K562 (cell line): ENCODE measurements around the gene DOK3. TPM values are rescaled to one million over a fixed set of nuclear protein-coding genes. Genes with fewer than 3 reads are reported as not detected.

Experiments used
- ARHGAP35 ChIP-seq: fragments of 450-650 bp; IDR thresholded peaks from 2 replicates; pipeline ENCODE4 v1.6.1; 2018; ENCODE audit not compliant: partially characterized antibody
- ATF1 ChIP-seq, 2 experiments: fragments of 450-650 bp in 1 of 2; IDR thresholded peaks; 2 replicates each; pipeline ENCODE4 v1.6.1; 2016; ENCODE audit warnings: missing compliant biosample characterization in 1 of 2, missing genetic modification characterization in 1 of 2
- BCOR ChIP-seq: fragments of 450-650 bp; IDR thresholded peaks from 2 replicates; pipeline ENCODE4 v1.6.1; 2016
- CTBP1 ChIP-seq: fragments of 450-650 bp; IDR thresholded peaks from 2 replicates; pipeline ENCODE4 v1.6.1; 2016; ENCODE audit warnings: borderline replicate concordance
- FOXK2 ChIP-seq, 2 experiments: fragments of 450-650 bp; IDR thresholded peaks in 1 of 2; conservative IDR thresholded peaks in 1 of 2; 2 replicates each; pipeline ENCODE4 v1.6.1; 2016; ENCODE audit warnings: low read depth in 2 of 2, mild to moderate bottlenecking in 1 of 2
- HDAC1 ChIP-seq, 2 experiments: fragments of 450-650 bp; IDR thresholded peaks; 2 replicates each; pipeline ENCODE4 v1.6.1; 2016 to 2017; ENCODE audit warnings: inconsistent platforms in 1 of 2, mild to moderate bottlenecking in 1 of 2, moderate library complexity in 1 of 2
- IRF2 ChIP-seq: sonication (generic); formaldehyde crosslinking; IDR thresholded peaks from 2 replicates; pipeline ENCODE4 v1.8.1; 2022; ENCODE audit warnings: mild to moderate bottlenecking, missing genetic modification reagents
- KLF1 ChIP-seq: fragments of 450-650 bp; IDR thresholded peaks from 2 replicates; pipeline ENCODE4 v1.6.1; 2016; ENCODE audit warnings: missing genetic modification characterization, missing compliant biosample characterization
- PCBP2 ChIP-seq: fragments of 200-400 bp; formaldehyde crosslinking; IDR thresholded peaks from 2 replicates; pipeline ENCODE4 v1.6.1; 2018; ENCODE audit warnings: low read length, low read depth, mild to moderate bottlenecking, moderate library complexity; ENCODE audit not compliant: poor library complexity, severe bottlenecking
- ZNF212 ChIP-seq: fragments of 450-650 bp; formaldehyde crosslinking; IDR thresholded peaks from 2 replicates; pipeline ENCODE4 v1.4.0; 2020; ENCODE audit warnings: mild to moderate bottlenecking
- ZNF76 ChIP-seq: fragments of 250-450 bp; sonication (Bioruptor Pico); IDR thresholded peaks from 2 replicates; pipeline ENCODE4 v1.4.0; 2020; ENCODE audit warnings: mild to moderate bottlenecking, moderate library complexity, borderline replicate concordance
- ZNF77 ChIP-seq: fragments of 250-450 bp; sonication (Bioruptor Pico); IDR thresholded peaks from 2 replicates; pipeline ENCODE4 v1.5.0; 2020
- polyA plus RNA-seq, 8 experiments: library from polyadenylated mRNA; depleted of rRNA in 4 of 8; stranded (reverse) in 5 of 8; unstranded in 3 of 8; fragments of >200 nt; fragmentation: Nextera tagmentation in 2 of 8; fragmentation: Illumina TruSeq in 1 of 8; extraction: Ambion mirVana in 2 of 8; extraction: Trizol in 1 of 8; gene quantifications; 2 replicates each; pipeline versions ENCODE4 v1.2.1 to v1.2.3, GENCODE V29; 2011 to 2014; ENCODE audit warnings: inconsistent platforms in 1 of 8, missing spikeins in 1 of 8
- total RNA-seq, 7 experiments: library from RNA; depleted of rRNA in 6 of 7; stranded (reverse); fragments of >200 nt in 6 of 7; fragmentation: Illumina TruSeq in 2 of 7; extraction: Trizol in 2 of 7; gene quantifications; 2 replicates each; pipeline versions ENCODE4 v1.2.1 to v1.2.3, GENCODE V29; 2011 to 2021; ENCODE audit warnings: low replicate concordance in 1 of 7
- TF ChIP-seq, protein P1 (sequence below), 2 experiments: fragments of 450-650 bp in 1 of 2; IDR thresholded peaks; 2 replicates each; pipeline ENCODE4 v1.6.1; 2011 to 2017; ENCODE audit warnings: low read depth in 2 of 2, antibody characterized with exemption in 1 of 2, borderline replicate concordance in 1 of 2, low read length in 1 of 2, mild to moderate bottlenecking in 1 of 2, mixed read lengths in 1 of 2; ENCODE audit not compliant: control insufficient read depth in 1 of 2
- TF ChIP-seq, protein P2 (sequence below): fragments of 250-450 bp; sonication (Bioruptor Pico); IDR thresholded peaks from 2 replicates; pipeline ENCODE4 v1.9.0; 2021; ENCODE audit warnings: mild to moderate bottlenecking, inconsistent platforms
- TF ChIP-seq, protein P3 (sequence below): fragments of 150-350 bp; conservative IDR thresholded peaks from 2 replicates; pipeline ENCODE4 v1.6.1; 2014; ENCODE audit warnings: low read length
- TF ChIP-seq, protein P4 (sequence below): fragments of 250-450 bp; sonication (Bioruptor Pico); IDR thresholded peaks from 2 replicates; pipeline ENCODE4 v1.8.0; 2021; ENCODE audit warnings: moderate library complexity, mild to moderate bottlenecking, inconsistent platforms

Gene DOK3
- total and polyA plus RNA-seq, 9 of the 15 experiments (the other 6 are each of a cell fraction or from before 2014, with no cell fraction given) = 1.3 to 23.0 (median 8.0) TPM

GRCh38 chr5:177491429-177491945 lies 18.1 kb downstream of the DOK3 start (continued):
- TF ChIP-seq, protein P1, sequence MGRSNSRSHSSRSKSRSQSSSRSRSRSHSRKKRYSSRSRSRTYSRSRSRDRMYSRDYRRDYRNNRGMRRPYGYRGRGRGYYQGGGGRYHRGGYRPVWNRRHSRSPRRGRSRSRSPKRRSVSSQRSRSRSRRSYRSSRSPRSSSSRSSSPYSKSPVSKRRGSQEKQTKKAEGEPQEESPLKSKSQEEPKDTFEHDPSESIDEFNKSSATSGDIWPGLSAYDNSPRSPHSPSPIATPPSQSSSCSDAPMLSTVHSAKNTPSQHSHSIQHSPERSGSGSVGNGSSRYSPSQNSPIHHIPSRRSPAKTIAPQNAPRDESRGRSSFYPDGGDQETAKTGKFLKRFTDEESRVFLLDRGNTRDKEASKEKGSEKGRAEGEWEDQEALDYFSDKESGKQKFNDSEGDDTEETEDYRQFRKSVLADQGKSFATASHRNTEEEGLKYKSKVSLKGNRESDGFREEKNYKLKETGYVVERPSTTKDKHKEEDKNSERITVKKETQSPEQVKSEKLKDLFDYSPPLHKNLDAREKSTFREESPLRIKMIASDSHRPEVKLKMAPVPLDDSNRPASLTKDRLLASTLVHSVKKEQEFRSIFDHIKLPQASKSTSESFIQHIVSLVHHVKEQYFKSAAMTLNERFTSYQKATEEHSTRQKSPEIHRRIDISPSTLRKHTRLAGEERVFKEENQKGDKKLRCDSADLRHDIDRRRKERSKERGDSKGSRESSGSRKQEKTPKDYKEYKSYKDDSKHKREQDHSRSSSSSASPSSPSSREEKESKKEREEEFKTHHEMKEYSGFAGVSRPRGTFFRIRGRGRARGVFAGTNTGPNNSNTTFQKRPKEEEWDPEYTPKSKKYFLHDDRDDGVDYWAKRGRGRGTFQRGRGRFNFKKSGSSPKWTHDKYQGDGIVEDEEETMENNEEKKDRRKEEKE (IDR thresholded peaks at IDR 0.05; ENCODE audit: borderline replicate concordance in 1 of 2, control insufficient read depth in 1 of 2, low read depth in 2 of 2, low read length in 1 of 2) = peak in 1 of 2 experiments; percentile 72; a peak in 1 of 4 replicates
- no peak for TF ChIP-seq FOXK2 (conservative IDR thresholded peaks at IDR 0.05 in 1 of 2, IDR thresholded peaks at IDR 0.05 in 1 of 2; ENCODE audit: low read depth in 2 of 2)
- TF ChIP-seq ARHGAP35 = no peak
- TF ChIP-seq ATF1 (CRISPR knock-in tag; IDR thresholded peaks at IDR 0.05) = 0 out of 2 replicates have a peak, but pooled peaks have one; percentile 41
- peak; percentile 55 for TF ChIP-seq ATF1 (tag; IDR thresholded peaks at IDR 0.05)
- TF ChIP-seq, protein P2, sequence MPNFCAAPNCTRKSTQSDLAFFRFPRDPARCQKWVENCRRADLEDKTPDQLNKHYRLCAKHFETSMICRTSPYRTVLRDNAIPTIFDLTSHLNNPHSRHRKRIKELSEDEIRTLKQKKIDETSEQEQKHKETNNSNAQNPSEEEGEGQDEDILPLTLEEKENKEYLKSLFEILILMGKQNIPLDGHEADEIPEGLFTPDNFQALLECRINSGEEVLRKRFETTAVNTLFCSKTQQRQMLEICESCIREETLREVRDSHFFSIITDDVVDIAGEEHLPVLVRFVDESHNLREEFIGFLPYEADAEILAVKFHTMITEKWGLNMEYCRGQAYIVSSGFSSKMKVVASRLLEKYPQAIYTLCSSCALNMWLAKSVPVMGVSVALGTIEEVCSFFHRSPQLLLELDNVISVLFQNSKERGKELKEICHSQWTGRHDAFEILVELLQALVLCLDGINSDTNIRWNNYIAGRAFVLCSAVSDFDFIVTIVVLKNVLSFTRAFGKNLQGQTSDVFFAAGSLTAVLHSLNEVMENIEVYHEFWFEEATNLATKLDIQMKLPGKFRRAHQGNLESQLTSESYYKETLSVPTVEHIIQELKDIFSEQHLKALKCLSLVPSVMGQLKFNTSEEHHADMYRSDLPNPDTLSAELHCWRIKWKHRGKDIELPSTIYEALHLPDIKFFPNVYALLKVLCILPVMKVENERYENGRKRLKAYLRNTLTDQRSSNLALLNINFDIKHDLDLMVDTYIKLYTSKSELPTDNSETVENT = peak; percentile 50; the same call in 1 of the 2 replicates
- TF ChIP-seq CTBP1 = peak; percentile 86
- TF ChIP-seq BCOR = 0 out of 2 replicates have a peak, but pooled peaks have one; percentile 27
- TF ChIP-seq KLF1 = peak; percentile 95
- TF ChIP-seq ZNF77 (CRISPR knock-in tag) = no peak
- TF ChIP-seq, protein P3, sequence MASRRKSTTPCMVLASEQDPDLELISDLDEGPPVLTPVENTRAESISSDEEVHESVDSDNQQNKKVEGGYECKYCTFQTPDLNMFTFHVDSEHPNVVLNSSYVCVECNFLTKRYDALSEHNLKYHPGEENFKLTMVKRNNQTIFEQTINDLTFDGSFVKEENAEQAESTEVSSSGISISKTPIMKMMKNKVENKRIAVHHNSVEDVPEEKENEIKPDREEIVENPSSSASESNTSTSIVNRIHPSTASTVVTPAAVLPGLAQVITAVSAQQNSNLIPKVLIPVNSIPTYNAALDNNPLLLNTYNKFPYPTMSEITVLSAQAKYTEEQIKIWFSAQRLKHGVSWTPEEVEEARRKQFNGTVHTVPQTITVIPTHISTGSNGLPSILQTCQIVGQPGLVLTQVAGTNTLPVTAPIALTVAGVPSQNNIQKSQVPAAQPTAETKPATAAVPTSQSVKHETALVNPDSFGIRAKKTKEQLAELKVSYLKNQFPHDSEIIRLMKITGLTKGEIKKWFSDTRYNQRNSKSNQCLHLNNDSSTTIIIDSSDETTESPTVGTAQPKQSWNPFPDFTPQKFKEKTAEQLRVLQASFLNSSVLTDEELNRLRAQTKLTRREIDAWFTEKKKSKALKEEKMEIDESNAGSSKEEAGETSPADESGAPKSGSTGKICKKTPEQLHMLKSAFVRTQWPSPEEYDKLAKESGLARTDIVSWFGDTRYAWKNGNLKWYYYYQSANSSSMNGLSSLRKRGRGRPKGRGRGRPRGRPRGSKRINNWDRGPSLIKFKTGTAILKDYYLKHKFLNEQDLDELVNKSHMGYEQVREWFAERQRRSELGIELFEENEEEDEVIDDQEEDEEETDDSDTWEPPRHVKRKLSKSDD = no peak
- no peak for TF ChIP-seq IRF2 (CRISPR knock-in tag)
- TF ChIP-seq HDAC1 (IDR thresholded peaks at IDR 0.05) = peak in 1 of 2 experiments; percentile 51; a peak in 1 of 4 replicates
- TF ChIP-seq ZNF212 (CRISPR knock-in tag) = no peak
- peak; percentile 21 for TF ChIP-seq PCBP2
- TF ChIP-seq, protein P4, sequence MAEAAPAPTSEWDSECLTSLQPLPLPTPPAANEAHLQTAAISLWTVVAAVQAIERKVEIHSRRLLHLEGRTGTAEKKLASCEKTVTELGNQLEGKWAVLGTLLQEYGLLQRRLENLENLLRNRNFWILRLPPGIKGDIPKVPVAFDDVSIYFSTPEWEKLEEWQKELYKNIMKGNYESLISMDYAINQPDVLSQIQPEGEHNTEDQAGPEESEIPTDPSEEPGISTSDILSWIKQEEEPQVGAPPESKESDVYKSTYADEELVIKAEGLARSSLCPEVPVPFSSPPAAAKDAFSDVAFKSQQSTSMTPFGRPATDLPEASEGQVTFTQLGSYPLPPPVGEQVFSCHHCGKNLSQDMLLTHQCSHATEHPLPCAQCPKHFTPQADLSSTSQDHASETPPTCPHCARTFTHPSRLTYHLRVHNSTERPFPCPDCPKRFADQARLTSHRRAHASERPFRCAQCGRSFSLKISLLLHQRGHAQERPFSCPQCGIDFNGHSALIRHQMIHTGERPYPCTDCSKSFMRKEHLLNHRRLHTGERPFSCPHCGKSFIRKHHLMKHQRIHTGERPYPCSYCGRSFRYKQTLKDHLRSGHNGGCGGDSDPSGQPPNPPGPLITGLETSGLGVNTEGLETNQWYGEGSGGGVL (CRISPR knock-in tag) = no peak
- TF ChIP-seq ZNF76 (CRISPR knock-in tag) = 0 out of 2 replicates have a peak, but pooled peaks have one; percentile 26
